SK-N-DZ (cell line): ENCODE measurements around the gene RNF14. TPM values are rescaled to one million over a fixed set of nuclear protein-coding genes. Genes with fewer than 3 reads are reported as not detected.
"Not testable (repeated sequence)": the region's sequence is repeated elsewhere in the genome, so short reads cannot be mapped to it uniquely, and the experiment has no call there.

Experiments
- DNase-seq: peaks from one replicate; pipeline ENCODE4 v3.0.0-alpha.2; 2015; ENCODE audit warnings: low spot score
- polyA plus RNA-seq, 2 experiments: library from polyadenylated mRNA; depleted of rRNA; stranded (reverse); fragments of >200 nt; gene quantifications; 2 replicates each; pipeline ENCODE4 v1.2.3, GENCODE V29; 2014

The RNF14 gene, protein sequence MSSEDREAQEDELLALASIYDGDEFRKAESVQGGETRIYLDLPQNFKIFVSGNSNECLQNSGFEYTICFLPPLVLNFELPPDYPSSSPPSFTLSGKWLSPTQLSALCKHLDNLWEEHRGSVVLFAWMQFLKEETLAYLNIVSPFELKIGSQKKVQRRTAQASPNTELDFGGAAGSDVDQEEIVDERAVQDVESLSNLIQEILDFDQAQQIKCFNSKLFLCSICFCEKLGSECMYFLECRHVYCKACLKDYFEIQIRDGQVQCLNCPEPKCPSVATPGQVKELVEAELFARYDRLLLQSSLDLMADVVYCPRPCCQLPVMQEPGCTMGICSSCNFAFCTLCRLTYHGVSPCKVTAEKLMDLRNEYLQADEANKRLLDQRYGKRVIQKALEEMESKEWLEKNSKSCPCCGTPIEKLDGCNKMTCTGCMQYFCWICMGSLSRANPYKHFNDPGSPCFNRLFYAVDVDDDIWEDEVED
- 26.3 and 31.2 TPM in 2 replicates for polyA plus RNA-seq (2014; cell fraction: cytosol; rRNA removed)
- polyA plus RNA-seq (2014; cell fraction: nucleus; rRNA removed) = 17.5 and 22.5 TPM in 2 replicates

DNA sequence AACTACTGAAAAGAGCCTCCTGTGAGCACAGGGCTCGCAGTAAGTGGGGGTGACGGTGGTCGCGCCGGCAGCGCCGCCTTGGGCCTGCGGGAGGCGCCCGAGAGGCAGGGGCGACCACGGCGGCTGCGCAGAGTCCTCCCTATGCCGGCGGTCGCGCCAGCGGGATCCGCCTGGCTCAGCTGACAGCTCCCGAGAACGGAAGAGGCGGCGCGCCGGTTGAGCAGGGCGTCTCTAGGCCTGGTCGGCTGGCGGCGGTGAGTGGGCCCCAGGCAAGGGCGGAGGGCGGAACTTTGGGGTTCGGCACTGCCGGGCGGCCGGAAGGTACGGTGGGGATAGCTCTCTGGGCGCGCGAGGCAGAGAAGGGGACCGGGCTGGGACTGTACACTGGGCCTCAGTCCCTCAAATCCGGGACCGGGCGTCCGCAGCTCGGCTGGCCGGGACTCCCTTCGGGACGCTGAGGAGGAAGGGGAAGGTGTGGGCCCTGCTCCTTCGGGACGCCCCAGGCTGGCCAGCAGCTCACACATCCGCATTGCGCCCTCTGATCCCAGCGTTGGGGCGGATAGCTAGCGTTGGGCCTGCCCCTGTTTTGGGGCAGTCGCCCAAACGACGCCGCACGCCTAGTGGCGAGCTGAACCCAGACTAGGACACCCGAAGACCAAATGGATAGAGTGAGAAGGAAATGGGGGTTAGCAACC is at the start of gene RNF14:
RNF14 (plus strand) TSS at position 192 of the 695 bp plus-strand sequence. CDS start 4,484 bp downstream, outside the sequence.
- peak; percentile 89 for DNase-seq

DNA sequence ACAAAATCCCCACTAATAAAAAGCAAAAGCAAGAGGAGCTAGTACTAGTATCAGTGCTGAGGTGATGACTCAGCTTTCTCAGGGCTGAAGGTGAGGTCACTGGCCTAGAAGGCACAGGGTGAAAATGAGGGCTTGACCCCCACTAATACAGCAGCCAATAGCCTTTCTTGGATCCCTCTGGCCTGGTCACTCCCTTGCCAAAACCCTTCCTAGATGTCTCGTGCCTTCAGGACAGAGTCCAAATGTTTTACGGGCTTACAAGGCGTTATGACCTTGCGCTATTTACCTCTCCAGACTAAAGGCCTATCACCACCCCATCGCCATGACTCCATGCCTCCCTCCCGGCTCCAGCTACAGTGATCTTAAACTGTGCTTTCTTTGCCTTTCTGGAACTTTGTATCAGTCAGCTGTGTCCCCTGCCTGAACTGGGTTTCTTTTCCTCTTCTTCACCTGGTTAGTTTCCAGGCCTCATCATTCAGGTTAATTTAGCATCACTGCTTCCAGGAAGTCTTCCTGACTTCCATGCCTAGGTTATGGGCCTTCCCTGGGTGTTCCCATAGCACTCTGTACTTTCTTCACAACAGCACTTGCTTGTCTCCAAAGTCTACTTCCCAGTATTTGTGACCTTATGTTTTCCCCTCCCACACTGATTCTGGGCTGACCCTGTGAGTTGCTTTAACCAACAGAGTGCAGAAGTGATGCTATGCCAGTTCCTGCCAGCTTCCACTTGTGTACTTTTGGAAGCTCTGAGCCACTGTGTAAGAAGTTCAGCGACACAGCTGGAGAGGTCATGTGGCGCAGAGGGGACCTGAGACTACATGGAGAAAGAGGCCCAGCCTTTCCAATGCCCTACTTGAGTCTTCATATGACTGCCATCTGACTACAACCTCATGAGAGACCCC is 49.4 kb upstream of the RNF14 start:
- no peak for DNase-seq

DNA sequence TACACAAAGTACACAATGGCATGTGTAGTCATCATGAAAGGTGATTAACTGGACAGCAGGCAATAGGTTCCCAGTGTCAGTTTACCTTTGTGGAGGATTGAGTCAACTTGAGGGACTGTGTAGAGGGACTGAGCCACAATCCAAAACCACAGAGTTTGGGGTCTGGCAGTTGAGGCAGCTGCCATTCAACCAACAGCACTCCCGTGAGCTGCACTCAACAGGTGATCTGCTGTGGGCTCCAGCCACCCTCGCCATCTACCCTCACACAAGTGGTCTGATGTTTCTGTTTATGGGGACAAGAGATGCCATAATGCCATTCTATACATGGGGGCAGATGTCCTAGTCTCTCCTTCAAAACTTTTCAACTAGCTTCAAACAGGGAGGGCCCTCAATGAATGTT is 48.1 kb upstream of the RNF14 start:
- no peak for DNase-seq

DNA sequence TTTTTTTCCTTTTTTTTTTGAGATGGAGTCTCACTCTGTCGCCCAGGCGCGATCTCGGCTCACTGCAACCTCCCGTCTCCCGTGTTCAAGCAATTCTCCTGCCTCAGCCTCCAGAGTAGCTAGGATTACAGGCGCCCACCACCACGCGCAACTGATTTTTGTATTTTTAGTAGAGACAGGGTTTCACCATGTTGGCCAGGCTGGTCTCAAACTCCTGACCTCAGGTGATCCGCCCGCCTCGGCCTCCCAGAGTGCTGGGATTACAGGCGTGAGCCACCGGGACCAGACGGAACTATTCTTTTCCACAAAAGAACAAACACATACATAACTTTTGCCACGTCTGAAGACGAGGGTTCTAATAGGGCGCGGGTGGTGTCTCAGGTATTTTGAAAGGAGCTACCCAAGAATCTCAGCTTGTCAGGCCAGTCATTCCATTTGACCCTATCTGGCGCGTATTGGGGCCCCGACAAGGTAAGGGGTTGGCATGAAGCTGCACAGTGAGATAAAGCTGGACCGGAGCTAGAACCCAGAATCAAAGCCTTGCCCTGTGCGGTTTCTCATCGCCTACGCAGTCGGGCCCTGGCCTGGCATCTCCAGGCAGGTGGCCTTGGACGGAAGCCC is 46.0 kb upstream of the RNF14 start:
- not testable (repeated sequence) for DNase-seq

DNA sequence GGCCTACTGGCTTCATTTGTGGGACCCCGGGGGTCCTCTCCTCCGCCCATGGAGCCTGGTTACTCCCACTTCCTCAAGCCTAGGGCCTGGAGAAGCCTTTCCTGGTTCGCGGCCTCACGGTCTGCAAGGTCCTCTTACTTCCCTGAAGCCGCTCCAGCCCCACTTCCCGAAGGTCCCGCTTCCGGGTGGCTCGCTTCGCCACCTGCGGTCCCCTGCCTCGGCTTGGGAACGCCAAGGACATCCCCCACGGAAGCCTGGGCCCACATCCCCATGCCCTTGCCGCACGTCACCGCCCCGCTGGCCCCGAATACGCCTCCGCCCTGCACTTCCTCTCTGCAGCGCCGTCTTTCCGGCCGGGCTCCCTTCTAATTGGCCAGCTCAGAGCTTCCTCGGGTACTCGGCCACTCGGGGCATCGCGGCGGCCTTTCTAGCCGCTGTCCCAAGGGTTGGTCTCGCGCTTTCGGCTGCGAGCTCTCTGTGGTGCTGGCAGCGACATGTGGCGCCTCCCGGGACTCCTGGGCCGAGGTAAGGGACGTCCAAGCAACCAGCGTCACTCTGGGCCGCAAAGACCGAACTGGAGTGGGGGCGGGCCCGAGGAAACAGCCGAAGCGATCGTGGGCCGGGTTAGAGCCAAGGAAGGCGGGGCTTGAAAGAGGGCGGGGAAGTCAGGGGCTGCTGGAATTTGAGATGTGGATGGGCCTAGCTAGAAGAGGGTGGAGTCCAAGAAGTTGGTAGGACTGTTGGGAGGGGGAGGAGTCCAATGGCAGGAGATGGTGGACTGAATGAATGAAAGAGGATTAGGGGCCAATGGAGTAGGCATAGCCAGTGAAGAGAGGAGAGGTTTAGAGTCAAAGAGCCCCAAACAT is 45.2 kb upstream of the RNF14 start, which contains the start of gene DELE1:
DELE1 (plus strand) TSS at position 424 of the 866 bp plus-strand sequence; CDS start at position 495, 71 bp downstream.
- peak; percentile 94 for DNase-seq

DNA sequence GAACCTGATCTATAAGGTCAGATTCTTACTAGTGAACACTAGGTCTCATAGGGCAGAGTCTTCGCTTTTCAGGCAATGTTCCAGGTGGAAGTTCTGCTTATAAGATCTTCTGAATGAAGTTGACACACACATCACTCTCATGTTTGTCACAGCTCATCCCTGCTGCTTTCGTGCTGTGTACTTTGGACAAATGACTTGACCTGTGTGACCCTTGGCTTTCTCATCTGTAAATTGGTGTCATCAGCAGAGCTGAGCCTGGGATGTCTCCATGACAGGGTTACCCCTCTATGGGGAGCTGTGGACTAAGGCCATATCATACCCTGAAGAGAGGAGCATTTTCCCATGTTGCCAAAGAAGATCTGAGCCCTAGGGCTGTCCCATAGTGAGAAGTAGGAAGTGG is 42.5 kb upstream of the RNF14 start:
- DNase-seq = no peak

DNA sequence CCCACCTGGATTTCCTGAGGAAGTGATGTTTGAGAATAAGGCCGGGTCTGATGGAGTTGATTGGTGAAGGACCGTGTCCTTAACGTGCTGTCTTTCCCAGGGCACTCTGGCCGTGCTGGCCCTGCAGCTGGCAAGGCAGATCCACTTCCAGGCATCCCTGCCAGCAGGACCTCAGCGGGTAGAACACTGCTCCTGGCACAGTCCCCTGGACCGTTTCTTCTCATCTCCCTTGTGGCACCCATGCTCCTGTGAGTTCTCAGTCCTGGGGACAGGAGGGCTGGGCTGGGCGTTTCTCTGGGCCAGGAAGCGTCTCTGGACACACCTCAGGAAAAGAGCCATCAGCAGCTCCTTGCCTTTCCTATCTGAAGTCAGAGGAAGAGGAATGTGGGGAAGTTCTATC is 40.9 kb upstream of the RNF14 start:
- no peak for DNase-seq

DNA sequence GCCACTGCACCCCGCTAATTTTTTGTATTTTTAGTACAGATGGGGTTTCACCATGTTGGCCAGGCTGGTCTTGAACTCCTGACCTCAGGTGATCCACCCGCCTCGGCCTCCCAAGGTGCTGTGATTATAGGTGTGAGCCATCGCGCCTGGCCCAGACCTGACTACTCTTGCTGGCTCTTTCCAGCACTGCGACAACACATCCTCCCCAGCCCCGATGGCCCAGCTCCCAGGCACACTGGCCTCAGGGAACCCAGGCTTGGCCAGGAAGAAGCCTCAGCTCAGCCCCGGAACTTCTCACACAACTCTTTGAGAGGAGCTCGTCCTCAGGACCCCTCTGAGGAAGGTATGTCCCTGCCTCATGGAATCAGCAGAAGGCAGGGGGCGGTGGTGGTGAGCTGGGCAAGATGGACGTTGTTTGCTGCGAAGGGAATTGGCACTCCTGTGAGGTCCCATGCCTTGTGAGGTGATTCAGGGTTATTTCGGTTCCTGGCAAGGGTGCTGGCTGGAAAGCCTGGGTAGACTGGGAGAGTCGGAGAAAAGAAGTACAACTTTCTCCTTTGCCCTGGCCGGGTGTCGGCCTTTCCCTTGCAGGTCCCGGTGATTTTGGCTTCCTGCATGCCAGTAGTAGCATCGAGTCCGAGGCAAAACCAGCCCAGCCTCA is 39.4 kb upstream of the RNF14 start:
- no peak for DNase-seq

DNA sequence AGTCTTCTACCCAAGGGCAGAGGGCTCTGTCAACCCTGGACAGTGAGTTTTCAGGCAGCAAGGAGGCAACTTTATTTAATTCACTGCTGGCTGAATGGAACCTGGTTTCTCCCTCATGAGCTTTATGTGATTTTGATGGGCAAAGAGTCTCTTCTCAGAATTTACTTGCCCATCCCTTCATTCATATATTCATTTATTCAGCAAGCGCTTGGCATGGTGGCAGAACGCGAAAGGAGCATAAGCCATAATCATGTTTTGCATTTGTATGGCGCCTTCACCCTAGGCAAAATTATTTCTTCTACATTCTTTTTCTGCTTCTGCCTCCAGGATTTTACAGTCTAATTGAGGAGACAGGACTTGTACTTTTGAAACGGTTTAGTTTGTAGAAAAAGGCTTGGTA is 37.2 kb upstream of the RNF14 start:
- no peak for DNase-seq

DNA sequence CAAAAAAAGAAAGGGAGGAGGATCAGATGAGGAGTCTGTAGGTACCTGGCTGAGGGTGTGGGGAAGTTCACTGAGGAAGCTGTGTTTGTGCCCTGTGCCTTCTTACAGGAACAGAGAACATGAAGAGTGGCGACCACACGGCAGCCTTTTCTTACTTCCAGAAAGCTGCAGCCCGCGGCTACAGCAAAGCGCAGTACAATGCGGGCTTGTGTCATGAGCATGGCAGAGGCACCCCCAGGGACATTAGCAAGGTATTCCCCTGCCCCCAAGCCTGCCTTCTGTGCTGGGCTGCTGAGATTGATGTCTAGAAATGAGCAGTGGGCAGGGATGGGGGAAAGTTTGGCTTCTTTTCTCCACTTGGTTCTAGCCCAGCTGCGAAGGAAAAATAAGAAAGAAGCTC is 35.8 kb upstream of the RNF14 start:
- DNase-seq = no peak

DNA sequence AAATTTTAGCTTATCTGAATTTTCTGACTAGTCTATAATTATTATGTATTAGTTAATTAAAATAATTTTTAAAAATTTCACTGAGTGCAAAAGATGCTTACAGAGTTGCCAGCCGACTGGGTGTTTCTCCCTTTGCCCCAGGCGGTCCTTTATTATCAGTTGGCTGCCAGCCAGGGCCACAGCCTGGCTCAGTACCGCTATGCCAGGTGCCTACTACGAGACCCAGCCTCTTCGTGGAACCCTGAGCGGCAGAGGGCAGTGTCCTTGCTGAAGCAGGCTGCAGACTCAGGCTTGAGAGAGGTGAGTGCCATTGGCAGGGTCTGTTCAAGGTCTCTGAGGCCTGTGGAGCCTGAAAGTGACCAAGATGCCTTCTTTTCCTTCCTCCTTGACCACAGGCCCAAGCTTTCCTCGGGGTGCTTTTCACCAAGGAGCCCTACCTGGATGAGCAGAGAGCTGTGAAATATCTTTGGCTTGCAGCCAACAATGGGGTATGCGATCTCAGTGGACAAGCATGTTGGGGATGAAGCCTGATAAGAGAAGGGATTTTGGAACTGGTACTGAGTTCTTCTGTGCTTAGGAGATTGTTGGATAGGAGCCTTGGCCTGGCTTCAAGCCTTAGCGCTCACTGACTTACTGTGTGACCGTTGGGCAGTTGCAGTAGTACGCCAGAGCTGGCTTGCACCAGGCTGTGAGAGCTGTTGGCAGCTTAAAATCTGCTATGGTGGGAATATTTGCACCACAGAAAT is 34.6 kb upstream of the RNF14 start:
- no peak for DNase-seq

DNA sequence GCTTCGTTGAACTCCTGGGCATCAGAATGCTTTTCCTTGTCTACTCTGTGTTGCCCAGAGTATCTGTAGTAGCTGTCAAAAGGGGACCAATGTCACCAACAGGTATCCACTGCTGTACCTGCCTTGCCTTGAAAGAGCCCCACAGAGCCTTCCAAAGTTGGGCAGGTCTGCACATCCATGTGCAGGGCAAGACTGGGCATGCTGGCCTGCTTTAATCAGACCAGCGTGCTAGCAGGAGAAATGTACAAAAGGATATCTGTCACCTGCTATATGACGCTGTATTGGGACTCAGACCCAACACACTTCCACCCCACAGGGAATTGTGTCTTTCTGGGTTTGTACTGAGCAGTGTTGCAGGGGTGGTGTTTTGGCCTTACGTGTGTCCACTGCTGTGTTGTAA is 33.4 kb upstream of the RNF14 start:
- no peak for DNase-seq

DNA sequence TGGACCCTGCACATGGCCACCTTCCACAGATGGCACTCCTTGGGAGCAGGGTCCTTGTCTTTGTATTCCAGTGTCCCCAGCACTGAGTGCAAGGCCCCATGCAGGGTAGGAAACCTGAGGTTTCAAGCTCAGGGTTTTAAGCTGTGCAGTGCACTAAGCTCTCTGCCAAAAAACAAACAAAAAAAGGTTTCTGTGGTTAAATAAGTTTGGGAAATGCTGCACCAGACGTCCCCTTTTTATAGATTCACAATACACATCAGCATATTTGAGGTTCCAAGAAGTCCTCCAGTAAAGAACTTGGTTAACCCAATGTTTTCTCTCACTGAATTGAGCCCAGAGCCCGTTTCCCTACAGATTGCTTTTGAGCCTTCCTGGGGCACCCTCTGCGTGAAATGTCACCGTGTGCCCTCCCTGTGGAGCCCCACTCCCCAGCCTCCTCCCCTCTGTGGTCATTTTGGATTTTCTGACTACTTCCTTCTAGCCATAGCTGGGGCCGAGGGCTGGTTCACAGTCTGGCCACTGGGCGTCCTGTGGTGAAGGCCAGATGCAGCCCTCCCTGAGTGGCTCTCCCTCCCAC is 28.1 kb upstream of the RNF14 start:
- no peak for DNase-seq

DNA sequence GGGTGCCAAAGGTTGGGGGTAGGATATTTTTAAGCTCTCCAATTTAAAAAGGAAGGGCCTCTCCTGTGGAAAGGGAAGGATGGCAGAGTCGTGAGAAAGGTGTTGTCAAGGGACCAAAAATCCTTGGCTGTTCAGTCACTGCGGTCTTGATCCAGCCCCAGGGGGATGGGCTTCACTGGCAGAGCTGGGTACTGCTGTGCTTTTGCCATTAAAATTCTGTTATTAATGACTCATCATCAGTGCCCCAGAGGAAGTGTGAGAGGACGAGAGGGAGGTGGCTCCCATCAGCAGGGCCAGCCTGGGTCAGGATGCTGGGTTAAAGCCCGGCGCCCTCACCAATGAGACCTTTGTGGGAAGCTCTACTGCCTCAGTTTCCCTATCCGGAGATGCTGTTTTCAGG is 27.6 kb upstream of the RNF14 start:
- DNase-seq = no peak

DNA sequence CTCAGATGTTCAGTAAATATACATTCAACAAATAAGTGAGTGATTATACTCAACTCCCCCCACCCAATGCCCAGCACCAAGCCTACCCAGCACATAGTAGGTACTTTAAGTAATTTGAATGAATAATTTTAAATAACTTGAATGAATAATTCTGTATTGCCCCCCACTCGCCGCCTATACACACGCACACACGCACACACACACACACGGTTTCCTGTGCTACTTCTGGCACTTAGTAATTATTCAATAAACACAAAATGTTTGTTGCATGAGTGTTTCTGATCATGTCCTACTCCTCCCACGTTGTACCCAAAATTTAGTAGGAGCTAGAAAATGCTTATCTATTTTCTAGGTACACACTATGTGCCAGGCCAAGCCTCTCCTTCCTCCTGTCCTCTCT is 27.1 kb upstream of the RNF14 start:
- no peak for DNase-seq

DNA sequence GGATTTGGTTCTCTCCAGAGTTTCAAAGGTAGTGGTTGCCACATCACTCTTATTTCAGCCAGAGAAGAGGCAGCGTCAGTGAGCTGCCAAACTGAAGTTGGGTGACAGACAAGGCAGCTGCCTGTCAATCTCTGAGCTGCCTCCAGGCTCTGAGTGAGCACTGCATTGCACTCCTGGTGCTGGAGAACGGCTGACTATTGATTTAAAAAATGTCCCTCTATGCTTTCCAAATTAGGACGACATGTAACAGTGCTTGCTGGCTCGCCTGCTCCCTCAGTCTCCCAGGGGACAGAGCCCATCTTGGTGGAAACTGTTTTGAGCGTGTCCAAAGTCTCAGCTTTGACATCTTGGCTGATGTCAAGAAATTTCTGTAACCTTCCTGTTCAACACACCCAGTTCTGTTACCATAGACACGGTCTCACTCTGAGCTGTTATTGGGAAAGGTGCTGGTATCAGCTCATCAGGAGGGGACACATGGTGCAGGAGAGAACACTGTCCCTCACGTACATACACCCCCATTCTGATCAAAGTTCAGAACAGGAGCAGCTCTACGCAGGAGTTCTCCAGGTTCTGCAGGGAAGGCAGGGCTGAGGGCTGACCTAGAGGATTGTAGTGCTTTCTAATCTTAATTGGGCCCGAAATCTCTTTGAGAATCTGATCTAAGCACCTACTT is 26.6 kb upstream of the RNF14 start:
- no peak for DNase-seq

DNA sequence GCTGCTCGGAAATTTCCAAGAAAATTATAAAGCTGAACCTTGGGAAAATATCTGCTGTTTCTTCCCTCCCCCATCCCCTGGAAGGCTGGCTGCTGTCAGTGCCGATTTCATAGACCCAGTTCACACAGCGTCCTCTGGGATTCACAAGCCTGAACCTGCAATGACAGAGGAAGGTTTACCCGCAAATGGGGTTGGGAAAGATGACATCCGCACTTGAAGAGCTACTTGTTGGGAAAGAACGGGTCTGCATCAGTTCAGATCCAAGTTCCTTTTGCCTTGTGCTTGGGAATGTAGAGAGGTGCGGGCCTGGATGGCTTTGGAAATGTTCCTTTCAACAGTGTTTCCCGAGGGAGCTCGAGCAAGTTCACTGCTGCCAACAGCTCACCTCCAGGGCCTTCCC is 24.8 kb upstream of the RNF14 start:
- no peak for DNase-seq

DNA sequence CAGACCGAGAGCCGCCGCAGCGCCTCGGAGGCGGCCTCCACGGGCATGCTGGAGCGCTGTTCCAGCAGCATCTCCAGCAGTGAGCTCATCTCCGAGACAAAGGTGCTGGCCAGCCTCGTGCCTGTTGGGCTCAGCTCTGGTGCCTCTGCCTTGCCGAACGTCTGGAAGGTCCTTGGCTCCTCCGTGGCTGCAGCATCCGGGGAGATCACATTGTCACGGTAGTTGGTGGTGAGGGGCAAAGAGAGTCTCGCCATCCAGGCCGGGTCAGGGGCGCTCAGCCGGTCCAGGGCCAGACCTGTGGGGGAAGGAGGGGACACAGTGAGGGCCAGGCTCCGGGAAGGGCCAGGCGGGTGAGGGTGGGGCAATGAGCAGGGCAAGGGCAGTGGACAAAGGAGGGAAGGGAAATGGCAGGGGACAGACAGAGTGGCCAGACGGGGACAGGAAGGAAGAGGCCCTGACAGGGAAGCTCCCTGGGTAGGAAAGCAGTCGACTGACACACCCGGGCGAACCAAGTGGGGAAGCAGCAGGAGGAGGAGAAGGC is 23.3 kb upstream of the RNF14 start:
- DNase-seq = peak; percentile 51
